NCI-H510A treated with DMSO at 0.1 percent for 48 hours (cell line): ENCODE data around the gene CHST15.
"Not testable (repeated sequence)": the region's sequence is repeated elsewhere in the genome, so short reads cannot be mapped to it uniquely, and the experiment has no call there.

ENCODE experiments used
- DNase-seq: peaks from one replicate; lab custom pipeline; 2025; lab: John Stamatoyannopoulos, UW

The CHST15 gene

DNA sequence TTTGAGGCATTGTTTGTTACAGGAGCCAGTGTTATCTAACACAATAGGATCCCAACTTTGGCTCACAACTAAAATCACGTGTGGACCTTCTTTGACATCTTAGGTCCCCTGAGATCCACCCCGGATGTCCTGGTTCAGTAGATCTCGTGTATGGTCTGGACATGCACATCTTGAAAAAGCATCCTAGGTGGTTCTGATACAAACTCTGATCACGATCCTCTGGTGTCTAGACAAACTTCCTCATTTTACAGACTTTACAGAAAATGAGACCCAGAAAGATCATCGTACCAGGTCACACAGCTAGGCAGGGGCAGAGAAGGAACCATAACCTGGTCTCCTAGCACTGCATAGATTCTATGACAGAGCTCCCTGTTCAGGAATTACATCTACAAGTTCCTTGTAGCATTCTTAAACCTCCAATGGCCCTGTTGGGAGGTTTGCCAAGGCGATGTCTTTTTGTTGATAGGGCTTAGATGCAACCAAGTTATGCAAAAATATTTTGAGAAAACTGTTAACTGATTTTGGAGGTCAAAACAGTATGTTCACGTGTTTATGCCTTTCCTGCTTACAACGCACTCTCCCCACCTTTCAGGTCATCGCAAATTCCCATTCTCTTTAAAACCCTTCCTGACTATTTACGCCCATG, 30.8 kb upstream of the CHST15 start:
- DNase-seq = no peak

DNA sequence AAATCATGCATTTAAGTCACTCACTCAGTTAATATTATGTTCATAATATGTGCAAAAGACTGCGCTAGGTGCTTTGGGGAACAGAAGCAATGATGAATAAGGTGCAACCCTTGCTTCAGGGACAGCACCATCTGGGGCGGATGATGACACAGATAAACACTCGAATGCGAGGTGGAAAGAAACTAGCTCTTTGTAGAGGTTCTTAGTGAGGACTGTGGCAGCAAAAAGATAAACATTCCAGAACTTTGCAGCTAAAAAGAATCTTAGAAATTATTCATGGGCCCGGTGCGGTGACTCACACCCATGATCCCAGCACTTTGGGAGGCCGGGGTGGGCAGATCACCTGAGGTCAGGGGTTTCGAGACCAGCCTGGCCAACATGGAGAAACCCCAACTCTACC, 29.8 kb upstream of the CHST15 start:
- no peak for DNase-seq

- no peak for DNase-seq
Measured at GRCh38 chr10:124122211-124122610, 28.8 kb upstream of the CHST15 start.

DNA sequence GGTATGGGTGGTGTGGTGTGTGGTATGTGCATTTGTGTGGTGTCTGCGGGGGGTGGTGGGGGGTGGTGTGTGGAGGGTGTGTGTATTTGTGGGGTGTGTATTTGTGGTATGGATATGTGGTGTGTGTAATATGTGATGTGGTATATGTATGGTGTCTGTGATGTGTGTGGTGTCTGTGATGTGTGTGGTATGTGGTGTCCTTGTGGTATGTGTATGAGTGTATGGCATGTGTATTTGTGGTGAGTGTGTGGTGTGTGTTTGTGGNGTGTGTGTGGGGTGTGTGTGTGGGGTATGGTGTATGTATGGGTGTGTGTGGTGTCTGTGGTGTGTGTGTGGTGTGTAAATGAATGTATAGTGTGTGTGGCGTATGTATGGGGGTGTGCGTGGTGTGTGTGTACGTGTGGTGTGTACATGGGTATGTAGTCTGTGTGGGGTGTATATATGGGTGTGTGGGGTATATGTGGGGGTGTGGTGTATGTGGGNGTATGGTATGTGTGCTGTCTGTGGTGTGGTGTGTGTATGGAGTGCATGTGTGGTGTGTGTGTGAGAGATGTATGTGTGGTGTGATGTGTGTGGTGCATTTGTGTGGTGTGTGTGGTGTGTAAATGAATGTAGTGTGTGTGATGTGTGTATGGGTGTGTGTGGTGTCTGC, 27.1 kb upstream of the CHST15 start:
- DNase-seq = no peak

DNA sequence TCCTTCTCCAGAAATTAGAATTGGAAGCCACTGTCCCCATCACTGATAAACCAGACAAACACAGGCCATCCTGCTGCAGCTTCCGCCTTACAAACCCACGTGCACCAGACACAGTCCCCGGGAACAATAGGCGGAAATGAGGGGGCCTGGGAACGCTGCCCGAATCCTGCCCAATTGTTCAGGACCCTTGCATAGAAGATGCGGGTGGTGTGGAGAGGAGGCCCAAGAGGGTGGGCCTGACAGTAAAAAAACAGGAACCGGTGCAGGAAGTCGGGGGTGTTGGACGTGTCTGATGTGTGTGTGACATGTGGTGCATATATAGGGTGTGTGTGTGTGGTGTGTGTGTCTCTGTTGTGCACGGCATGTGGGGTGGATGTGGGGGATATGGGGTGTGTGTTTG, 26.5 kb upstream of the CHST15 start:
- no peak for DNase-seq

DNA sequence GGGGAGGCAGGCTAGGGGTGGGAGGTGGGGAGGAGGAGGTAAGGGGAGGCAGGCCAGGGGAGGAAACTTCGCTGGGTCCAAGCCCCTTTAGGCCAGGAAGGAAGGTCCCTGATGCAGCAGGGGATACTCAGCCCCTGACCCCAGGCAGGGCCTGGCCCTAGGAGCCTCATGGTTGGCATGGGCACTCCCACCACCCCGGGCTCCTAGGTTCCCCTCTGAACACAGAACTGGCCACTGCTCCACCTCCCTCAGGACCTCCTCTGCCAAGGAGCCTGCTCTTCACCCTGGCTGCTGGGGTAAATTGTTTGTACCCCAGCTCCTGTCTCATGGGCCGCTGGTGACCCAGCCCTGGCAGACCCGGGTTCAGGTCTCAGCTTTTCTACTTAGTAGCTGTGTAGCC, 25.8 kb upstream of the CHST15 start:
- DNase-seq = no peak

DNA sequence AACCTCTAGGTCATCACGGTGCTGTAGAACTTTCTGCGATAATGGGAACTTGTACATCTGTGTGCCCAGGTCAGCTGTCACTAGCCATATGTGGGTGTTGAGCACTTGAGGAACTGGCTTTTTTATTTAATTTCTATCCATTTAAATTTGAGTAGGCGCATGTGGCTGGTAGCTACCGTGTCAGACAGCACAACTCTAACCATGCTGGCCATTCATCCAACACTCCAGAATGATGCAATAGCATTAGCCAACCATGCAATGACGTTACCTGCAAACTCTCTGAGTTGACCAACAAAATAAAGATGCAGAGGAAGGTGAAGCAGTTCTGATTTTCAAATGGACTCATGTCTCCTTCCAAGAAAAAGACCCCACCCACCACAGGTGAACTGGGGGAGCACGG, 24.4 kb upstream of the CHST15 start:
- DNase-seq = no peak

DNA sequence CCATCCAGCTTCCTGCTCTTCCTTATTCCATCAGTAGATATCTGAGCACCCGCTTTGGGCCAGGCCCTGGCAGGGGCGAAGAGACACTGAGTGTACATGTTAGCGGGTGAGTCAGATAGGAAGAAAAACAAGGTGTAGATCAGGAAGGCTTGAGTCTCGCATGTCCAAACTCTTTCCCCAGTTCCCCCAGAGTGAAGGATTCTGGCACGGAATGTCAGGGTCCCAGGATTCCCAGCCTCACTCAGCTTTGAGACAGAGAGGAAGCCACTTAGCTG, 24.1 kb upstream of the CHST15 start:
- no peak for DNase-seq

- peak; percentile 18 for DNase-seq
Measured at GRCh38 chr10:124116771-124117510, 23.5 kb upstream of the CHST15 start.

DNA sequence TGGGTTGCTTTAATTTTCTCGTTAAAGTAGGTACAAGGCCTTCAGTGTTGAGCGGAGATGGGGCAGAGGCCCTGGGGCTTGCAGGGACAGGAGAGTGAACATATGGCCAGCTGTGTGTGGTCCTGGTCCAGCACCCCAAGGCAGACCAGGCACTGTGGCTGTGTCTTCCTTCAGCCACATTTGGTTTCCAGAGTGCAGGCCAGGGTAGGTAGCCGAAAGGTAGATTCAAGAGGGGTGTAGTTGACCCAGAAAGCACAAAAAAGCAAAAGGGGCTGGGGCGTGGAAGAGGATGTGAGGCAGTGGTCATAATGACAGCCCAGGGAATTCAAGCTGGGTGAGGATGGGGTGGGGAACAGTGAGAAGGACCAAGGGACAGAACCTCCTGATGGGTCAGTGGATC, 21.3 kb upstream of the CHST15 start:
- DNase-seq = no peak

DNA sequence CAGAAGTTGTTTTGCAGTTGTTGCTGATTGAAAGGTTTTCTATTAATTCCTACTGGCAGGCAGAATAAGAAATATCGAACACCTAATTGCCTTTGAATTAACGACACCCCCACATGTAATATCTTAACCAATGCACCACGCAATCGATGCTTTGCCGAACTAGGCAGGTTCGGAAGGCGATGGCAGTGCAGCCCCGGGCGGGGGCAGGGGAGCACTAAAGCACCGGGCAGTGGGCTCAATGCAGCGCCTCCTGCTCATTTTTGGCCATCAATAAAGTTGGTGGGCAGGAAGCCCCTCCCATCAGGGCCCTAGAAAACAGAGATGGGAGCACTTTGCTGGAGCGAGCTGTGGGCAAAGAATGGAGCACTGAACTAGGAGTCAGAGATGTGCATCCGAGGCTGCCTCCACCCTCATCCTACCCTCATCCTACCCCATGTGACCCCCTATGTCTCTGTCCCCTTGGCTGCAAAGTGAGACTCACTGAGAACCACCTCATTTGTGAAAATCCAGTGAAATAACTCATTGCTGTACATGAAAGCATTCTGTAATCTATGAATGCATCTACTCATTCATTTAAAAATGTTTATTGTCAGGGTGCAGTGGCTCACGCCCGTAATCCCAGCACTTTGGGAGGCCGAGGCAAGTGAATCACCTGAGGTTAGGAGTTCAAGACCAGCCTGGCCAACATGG, 19.6 kb upstream of the CHST15 start:
- DNase-seq = no peak

DNA sequence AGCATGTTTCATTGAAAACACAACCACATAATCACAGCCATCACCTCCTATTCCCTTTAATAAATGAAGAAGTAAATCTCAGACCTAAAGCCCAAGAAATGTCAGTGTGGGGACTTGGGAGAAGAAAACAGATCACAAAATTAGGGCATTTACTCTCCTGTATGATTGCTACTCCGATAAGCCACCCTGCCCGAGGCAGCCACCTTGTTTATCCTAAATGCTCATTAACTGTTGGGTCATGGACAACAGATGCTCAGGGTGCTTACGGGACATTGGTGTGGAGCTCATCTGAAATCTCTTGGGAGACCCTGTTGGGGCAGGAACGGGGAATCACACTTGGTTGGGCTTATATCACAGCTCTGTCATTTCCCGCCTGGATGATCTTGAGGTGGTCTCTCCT, 17.5 kb upstream of the CHST15 start:
- no peak for DNase-seq

DNA sequence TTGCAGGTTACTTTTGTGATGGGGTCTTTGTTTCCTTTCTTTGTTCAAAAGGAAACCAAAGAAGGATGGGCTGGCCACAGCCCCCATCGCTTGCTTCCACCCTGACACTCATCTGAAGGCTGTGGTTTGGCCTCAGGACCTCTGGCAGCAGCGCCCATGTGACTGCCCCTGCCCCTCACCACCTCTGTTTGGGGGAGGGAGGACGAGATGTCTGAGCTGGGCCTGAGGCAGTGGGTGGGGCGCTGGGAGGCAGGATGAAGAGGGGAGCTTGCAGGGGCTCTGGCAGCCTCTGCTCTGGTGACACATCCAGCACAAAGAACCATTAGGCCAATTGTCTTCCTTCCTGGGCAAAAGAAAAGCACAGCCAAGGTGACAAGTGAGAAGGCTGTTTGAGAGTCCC, 15.9 kb upstream of the CHST15 start:
- DNase-seq = no peak

GRCh38 chr10:124107072-124107471, 13.7 kb upstream of the CHST15 start:
- DNase-seq = no peak

DNA sequence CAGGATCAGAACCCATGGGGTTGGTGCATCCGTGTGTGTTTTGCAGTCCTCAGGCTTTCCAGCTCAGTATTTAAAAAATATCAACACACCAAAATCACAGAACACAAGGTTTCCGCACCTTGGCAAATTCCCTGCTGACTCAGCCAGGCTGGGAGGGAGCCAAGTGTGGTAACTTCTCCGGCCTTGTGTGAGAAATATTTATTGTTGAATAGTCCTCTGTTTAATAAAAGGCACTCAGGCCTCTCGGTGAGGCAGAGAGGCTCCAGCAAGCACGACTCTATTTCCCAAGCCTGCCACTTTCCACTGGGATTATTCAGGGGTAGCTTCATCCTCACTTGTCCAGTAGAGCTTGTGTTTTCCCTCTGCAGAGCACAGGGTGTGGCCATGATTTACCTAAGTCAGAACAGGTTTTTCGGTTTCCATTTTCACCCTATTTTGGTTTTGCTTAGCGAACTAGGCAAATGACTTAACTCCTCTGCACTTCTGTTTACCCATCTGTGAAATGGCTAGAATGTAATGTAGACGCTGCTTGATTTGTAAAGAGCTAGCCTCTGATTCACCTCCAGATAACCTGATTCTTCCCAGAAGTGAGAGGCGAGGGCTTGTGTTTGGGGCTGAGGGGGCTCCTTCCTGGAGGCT, 13.0 kb upstream of the CHST15 start:
- no peak for DNase-seq

DNA sequence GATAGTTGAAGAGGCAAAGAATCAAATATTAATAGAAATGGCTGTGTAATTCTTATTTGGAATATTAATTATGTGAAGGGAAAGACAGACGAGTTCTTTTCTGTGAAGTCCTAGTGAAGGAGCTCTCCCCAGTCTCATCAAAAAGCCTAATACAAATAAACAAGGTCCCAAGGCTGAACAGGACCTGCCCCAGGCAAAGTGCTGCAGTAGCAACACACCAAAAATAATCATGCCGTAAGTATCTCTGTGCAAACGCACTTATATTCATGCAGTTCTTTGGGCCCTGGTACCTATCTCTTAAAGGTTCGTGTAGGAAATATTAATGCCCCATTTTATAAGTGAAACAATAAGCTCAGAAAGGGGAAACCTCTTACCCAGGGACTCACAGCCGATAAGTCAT, 12.2 kb upstream of the CHST15 start:
- no peak for DNase-seq

GRCh38 chr10:124105045-124105444, 11.6 kb upstream of the CHST15 start:
- no peak for DNase-seq

GRCh38 chr10:124104011-124104627, 10.7 kb upstream of the CHST15 start:
- no peak for DNase-seq

- no peak for DNase-seq
Measured at GRCh38 chr10:124101351-124101750, 8.0 kb upstream of the CHST15 start.

DNA sequence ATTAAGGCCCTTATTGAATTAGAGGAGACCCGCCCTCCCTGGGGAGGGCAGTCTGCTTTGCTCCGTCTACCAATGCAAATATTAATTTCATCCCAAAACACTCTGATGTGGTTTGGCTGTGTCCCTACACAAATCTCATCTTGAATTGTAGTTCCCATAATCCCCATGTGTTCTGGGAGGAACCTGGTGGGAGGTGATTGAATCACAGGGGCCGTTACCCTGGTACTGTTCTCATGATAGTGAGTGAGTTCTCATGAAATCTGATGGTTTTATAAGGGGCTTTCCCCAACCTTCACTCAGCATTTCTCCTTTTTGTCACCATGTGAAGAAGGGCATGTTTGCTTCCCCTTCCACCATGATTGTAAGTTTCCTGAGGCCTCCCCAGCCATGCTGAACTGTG, 7.3 kb upstream of the CHST15 start:
- DNase-seq = not testable (repeated sequence)

DNA sequence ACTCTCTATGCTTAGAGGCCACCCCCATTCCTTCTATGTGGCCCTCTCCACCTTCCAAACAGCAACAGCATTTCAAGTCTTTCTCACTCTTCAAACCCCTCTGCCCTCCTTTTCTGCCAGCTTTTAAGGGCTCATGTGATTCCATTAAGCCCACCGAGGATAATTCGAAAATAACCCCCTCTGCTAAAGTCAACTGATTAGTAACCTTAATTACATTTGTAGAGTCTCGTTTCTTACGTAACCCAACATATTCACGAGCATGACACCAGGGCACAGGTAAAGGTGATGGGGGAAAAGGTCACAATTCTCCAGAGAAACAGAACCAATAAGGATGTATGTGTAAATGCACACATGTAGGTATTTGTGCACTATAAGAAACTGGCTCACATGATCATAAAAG, 6.7 kb upstream of the CHST15 start:
- no peak for DNase-seq

DNA sequence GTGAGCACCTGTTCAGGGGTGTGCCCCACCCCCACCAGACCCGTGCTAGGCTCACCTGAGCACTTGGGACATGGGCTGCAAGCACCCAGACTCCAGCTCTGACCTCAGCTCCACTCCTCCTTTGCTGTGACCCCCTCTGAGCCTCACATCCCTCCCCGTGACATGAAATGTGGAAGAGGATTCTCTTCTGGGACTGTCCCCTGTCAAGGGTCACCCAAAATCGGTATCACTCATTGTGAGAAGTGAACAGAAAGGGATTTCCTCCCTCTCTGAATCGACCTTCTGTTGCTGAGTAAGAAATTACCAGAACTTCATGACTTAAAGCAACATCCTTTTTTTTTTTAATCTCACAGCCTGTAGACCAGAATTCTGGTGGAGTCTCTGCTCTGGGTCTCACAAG, 6.2 kb upstream of the CHST15 start:
- DNase-seq = no peak
